HG03457 (cell line): ENCODE results near the gene DIAPH3.

Experiments
- ATAC-seq: cut with Tn5 transposase; IDR thresholded peaks from one replicate; pipeline ENCODE4 v1.9.1; 2021; ENCODE audit warnings: moderate number of reproducible peaks; ENCODE audit not compliant: unreplicated experiment

DIAPH3 gene

DNA sequence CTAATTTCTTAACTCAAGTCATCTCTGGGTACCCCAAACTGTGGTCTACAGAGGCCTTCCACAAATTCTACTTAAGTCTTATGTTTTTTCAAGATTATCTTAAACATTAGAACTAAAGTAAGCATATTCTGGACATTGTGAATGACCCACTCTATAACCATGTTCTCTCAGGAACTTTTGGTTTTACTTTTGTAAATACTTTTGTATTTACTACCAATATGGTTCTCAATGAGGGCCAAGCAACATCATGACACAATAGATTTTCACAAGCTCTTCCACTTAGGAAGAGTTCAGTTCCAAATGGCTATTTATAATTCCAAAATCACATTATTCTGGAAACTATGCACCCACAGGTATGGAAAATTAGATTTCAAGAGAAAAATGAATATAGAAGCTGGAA lies 10.8 kb downstream of the DIAPH3 start:
- no peak for ATAC-seq

DNA sequence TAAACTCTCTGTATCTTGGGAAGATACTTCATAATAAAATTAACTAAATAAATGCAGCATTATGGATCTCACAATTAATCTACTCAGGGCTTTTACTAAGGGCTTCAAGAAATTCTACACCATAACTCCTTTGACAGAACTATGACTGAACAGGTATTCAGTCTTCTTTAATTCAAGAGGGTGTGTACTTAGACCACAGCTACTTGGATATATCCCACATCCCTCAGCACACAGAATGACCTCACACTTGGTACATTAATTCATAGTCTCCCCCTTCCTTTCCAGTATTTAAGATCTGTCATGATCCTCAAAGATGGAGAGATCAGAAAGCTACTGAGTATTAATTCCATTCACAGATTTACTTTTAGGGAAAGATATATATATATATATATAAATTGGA lies 11.6 kb downstream of the DIAPH3 start:
- no peak for ATAC-seq

DNA sequence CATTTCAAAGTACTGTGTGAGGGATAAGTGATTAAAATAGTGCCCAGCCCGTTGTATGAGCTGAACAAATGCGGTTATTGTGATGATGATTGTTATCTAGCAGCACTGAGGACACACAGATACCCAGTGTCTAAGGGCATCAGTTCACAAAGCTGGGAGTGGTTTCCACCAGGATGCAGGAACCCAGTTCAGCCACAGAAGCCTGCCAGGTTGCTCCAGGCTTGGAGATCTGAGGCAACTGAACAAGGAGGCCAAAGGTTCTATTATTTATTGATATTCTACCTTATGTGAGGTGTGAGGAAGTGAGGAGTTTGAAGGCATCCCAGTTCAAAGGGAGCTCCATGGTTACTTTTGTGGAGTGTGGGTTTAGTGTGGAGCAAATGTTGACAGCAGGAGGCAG lies 13.2 kb downstream of the DIAPH3 start:
- ATAC-seq, result no peak

DNA sequence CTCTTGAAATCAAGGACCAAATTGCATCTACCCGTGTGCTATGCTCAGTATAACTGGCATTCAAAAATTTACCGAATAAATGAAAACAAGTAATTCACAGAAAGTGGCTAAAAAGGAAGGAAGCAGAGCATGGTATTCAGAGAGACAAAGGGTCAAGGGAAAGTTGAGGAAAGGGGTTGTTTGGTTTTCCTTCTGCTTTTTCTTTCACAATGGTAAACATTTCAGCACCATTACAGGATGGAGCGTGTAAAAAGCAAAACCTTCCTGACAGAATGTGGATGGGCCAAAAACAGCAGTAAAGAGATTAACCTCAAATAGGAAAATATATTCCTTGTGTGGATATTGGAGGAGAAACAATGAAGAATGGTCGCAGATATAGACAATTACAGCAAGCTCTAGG lies 14.8 kb downstream of the DIAPH3 start:
- ATAC-seq, result no peak

DNA sequence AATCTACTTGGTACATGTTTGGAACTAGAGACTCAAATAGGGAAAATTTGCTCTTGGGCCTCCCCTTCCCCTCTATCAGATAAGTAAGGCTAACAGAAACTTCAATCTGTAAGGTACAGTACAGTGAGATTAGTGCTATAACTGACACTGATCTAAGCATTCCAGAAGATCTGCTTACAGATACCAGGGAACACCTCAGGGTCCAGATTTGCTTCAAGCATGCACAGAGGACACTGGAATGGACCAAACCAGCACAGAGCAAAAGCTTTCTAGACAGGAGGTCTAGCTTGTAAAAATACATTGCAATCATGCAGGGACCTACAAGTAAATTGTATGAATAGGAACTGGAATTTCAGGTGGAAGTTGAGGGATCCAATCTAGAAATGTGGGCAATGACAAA lies 16.4 kb downstream of the DIAPH3 start:
- no peak for ATAC-seq

DNA sequence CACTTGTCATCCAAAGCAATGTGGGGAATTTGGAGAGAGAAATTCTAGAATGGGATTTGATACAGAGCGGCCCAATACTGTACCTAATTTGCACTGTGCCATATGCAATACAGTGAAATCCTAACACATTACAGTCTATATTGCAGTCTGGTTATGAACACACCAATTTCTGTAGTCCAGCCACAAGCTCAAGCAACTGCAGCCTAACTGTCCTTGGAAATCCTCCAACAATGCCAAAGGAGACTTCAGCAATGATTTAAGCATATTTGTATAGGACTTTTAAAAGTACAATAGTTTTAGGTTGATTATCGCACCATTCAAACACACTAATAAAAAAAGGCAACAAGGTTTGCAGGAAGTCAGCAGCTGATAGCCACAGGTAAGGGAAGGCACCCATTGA lies 17.3 kb downstream of the DIAPH3 start:
- ATAC-seq, result no peak

DNA sequence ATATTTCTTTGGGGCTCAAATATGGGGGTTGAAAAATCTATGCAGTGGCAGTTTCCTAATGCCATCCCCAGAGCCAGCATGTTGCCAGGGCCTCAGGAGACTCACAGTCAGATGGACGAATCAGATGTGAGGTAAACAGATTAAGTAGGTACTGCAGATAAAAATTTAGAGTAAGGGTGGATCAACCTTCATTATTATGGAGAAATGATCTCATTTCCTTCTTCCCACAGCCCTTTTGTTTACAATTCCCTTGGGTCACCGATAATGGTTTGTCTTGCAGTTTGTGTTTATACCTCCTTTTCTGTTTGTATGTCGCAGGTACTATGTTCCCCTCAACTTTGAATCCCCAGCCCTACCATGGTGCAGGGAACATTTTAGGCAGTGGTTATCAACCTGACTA lies 20.0 kb downstream of the DIAPH3 start:
- ATAC-seq, result no peak

DNA sequence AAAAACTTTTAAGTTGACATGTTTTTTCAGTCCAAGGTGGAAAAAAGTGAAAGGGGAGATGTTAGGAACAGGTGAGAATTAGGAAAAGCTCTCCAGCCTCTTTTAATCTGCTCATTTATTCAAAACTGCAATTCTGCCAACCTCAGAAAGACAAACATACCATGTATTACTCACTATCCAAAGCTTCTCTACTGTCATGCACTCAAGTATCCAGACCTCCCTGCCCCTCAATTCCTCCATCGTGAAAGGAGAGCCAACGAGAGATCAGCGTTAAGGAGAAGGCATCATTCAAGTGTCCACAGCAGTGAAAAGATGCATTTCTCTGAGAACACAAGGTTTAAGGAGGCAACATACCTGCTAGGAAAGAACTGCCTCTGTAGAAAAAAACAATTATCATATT lies 24.5 kb downstream of the DIAPH3 start:
- no peak for ATAC-seq

DNA sequence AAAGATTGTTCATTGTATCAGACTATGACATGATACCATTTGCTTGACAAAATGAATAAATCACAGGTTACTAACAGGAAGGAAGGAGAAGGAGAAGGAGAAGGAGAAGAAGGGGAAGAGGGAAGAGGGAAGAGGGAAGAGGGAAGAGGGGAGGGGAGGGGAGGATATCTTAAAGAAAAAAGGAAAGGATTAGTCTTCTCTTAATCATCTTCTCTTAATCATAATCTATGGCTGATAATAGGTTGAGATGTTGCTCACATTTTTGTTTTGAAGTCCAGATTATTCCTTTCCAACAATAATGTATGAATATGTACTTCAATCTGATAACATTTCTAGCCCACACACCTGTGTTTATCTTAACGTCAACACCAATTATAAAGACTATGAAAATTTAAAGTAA lies 25.1 kb downstream of the DIAPH3 start:
- ATAC-seq, result no peak

DNA sequence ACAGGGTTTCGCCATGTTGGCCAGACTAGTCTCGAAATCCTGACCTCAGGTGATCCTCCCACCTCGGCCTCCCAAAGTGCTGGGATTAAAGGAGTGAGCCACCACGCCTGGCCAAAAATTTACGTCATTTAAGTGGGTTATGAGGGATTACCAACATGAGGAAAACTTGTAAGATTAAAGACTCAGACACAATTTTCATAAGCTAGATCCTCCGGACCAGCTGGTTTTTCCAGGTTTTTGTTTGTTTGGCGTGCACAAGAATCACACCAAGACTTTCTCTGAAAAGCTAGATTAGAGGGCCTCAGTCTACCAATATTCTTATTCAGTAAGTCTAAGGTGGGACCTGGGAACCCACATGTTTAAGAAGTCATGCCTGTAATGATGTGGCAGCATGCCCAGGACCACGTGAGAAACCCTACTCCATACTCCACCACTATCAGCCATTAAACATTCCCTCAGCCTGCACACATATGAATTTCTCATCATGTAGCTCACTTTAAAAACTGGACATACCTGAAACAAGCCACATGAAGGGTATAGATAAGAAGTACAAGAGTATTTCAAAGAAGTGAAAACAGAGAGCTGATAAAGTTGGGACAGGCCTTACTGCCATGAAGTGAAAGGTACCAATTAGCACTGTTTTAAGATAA lies 25.7 kb downstream of the DIAPH3 start:
- ATAC-seq, result no peak

DNA sequence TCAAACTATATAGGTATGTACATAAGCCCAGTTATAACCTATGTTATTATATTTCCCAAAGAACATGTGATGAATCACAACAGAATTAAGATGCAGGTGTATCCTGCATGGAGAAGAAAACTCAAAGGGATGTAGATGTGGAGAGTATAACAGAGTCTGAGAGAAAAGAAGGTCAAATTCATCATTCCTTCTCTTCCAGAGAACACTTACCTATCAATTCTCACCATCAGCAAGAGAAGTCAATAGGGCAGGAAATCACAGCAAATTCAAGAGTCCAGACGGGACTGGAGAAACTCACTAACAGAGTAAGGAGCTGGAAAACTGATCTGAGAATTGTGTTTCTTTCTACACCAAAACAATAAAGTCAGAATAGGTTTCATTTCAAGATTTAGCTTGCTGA lies 28.4 kb downstream of the DIAPH3 start:
- no peak for ATAC-seq

DNA sequence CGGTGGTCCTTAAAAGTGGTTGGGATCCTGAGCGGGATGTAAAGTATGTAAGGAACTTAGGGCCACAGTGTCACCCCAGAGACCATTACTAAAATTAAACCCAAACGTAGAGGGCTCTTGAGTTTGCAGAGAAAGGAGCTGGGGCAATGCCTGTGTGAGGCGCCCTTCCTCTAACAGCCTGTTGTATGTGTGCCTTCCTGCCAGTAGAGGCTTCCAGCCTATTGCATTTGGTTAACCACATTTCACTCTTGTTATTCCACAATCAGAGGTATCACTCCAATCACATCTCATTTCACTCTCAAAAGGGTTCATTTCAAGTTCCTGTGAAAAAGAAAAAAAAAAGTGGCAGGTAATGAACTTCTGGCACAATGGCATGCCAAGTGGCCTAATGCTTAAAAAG lies 29.4 kb downstream of the DIAPH3 start:
- no peak for ATAC-seq

DNA sequence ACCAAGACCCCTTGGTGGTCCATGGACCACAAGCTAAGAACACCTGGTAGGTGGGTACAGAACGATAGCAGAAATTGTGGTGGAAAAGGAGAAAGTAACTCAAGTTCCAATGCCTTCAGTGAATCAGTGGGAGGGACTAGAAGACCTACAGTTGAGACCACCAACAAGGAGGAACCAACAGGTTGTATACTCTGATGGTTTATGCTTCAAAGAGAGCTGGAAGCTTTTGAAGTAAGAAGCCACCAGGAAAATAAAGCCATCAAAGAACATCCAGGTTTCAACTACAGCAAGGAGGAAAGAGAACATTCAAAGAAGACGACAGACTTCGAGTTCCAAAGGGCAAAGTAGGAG lies 42.4 kb downstream of the DIAPH3 start:
- no peak for ATAC-seq

DNA sequence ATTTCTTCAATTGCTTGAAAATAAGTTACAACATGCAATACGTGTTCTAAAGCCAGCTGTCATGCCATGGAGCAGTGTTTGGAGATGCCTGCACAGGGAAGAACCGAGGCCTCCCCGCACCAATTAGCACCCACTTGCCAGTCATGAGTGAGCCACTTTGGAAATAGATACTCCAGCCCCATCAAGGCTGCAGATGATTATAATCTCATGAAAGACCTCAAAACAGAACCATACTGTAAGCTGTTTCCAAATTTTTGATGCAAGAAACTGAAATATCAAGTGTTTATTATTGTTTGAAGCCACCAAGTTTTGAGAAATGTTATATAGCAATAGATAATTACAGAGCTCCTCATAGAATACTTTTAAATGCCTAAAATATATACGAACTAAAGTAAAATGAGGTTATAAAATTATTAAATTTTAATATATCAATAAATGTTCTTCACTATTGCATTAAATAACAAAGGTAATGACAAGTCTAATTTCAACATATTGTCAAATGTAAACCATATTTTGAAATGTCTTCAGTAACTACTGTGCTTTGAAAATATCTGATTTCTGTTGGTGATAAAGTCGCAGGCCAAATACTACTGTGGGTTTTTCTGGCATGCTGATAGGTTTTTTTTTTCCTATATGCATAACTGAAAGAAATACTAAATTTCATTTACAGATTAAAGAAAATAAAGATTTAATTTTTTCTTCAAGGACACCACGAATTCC lies 43.0 kb downstream of the DIAPH3 start:
- ATAC-seq, result no peak

DNA sequence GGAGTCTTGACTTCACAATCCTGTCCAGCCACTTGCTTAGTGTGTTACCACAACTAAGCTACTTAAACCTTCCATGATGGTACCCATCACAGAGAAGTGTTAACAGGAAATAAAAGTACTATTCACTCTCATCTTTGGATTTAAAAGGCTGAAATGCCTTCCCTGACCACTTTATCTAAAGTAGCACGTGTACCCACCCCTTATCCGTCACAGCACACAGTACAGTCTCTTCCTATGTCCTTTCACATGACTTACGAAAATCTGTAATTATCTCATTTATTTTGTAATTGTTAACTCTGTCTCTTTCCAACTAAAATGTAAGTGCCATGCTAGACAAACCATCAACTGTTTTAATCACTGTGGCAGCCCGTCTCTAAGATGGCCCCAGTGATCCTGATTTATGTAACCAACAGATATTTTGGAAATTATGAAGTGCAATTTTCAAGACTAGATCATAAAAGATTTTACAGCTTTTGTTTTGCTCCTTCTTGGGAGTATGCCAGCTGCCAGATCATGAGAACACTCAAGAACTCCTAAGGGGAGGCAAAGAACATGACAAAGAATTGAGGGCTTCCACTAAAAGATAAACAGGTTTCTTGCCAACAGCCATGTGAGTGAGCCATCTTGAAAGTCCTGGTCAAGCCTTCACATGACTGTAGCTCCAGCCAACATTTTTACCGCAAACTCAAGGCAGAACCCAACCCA lies 44.9 kb downstream of the DIAPH3 start:
- ATAC-seq, result no peak

DNA sequence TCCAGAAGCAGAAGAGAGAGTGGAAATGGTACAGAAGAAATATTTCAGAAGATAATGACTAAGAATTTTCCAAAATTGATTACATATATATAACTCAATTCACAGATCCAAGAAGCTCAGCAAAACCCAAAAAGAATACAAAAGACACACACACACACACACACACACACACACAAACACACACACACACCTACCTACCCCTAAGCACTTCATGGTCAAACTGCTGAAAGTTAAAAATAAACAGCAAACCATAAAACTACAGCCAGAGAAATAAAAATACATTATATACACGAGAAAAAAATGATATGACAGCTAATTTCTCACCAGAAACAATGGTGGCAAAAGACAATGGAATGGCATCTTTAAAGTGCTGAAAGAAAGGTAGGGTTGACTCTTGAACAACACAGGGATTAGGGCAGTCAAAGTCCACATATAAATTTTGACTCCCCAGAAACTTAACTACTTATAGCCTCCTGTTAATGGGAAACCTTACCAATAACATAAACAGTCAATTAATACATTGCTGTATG lies 49.2 kb downstream of the DIAPH3 start:
- no peak for ATAC-seq

DNA sequence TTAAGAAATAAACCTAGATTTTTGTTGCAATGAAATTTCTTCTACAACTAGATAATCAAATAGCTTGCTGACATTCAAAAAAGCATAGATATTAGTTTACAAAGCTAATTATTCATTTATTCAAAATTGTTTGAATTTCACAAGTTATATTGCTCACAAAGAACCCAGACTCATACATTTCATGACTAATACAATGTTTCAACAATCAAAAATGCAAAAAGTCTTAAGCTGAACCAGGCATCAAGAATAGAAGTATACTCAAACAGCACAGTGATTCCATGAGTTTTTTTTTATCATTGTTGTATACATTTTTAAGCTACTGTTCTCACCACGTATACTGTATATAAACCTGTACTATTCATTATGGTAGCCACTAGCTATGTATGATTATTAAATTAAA lies 51.0 kb downstream of the DIAPH3 start:
- no peak for ATAC-seq

DNA sequence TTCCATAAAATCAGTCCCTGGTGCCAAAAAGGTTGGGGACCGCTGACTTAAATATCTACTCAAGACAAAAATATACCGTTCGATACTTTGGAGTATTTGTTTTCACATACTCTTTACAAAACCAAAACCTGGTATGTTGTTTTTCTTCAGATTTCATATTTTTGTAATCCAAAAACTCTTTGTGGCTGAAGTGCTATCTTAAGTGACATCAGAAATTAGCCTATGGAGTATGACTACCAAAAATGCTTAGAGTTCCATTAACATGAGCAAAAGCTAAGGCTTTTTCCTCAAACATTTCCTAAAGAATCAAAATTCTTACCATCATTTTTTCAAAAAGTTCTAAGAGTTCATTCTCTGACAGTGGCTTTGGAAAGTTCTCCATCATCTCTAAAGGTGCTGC lies 52.0 kb downstream of the DIAPH3 start:
- no peak for ATAC-seq

DNA sequence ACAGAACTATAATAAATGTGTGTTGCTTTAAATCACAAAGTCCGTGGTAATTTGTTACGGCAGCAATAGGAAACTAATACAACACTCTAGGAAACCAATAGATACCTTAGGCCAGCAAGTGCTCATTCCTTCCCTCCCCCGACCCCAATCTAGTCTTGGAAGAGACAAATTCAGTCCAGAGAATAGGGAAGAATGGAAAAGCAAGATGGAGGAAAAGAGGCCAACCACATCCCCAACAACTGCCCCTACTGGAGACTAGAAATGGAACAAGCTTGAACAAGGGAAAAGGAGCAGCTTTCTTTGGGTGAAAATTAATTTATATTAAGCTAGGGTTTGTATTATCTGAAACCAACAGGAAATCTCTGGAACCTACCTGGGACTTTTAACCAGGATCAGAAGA lies 54.4 kb downstream of the DIAPH3 start:
- no peak for ATAC-seq

DNA sequence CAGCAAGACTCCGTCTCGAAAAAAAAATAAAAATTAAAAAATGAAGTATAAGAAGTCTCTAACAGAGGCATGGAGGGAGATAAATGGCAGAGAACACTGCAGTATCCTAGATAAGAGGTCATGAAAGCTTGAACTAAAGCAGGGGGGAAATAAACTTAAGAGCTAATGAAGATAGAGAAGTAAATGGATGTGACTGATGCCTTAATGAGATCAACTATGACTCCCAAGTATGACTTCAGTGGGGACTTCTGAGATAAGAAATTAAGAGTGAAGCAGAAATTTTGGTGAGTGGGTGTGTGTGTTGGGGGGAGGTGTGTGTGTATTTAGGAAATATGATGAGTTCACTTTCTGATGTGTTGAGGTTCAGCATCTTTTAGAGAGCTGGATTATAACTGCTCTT lies 55.1 kb downstream of the DIAPH3 start:
- ATAC-seq, result no peak

DNA sequence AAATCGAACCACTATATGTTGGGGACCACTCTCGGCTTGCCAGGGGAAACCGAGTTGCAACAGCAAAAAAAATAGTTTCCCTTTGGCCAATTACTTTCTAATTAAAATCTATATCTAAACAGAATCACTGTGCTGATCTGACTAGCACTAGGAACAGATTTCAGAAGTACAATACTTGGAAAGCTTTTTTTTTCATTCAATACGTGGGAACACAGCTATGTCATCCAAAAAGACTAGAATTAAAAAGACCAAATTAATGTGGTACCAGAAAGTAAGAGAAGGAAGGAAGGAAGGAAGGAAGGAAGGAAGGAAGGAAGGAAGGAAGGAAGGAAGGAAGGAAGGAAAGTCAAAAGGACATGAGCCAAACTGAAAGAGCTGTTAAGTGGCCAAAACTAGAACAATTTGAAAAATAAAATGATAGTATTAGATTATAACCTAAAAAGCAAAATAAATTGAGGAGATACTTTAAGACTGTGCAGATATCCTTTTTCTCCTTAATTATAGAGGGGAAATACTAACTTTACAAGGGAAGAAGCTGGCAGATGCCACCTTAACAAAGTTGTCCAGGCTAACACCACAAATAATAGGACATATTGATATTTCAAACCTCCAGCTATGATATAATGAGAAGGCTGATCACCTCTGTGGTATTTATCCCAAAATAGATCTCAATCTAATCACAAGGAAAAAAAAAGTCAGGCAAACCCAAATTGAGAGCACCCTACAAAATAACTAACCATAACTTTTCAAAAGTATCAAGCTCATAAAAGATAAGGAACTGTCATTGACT lies 63.9 kb downstream of the DIAPH3 start:
- ATAC-seq, result no peak
